UCSD-AML1 (cell line): Measurements from ENCODE around the gene AFAP1L1.
A peak's percentile ranks its signal among the peaks of the same experiment; 100 is the strongest.

Experiments
- DNase-seq: peaks from one replicate; lab custom pipeline; 2025; ENCODE audit not compliant: unreplicated experiment; lab: John Stamatoyannopoulos, UW

AFAP1L1 gene

DNA sequence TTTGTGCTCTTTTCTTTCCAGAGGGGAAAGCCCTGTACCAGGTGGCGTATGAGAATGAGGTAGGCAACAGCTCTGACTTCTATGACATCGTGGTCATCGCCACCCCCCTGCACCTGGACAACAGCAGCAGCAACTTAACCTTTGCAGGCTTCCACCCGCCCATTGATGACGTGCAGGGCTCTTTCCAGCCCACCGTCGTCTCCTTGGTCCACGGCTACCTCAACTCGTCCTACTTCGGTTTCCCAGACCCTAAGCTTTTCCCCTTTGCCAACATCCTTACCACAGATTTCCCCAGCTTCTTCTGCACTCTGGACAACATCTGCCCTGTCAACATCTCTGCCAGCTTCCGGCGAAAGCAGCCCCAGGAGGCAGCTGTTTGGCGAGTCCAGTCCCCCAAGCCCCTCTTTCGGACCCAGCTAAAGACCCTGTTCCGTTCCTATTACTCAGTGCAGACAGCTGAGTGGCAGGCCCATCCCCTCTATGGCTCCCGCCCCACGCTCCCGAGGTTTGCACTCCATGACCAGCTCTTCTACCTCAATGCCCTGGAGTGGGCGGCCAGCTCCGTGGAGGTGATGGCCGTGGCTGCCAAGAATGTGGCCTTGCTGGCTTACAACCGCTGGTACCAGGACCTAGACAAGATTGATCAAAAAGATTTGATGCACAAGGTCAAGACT is 96.5 kb downstream of the AFAP1L1 start:
- no peak for DNase-seq

- no peak for DNase-seq
These were observed 99.2 kb downstream of the AFAP1L1 start for GRCh38 chr5:149370878-149371277.

- DNase-seq: peak; percentile 61
These were observed 99.8 kb downstream of the AFAP1L1 start for GRCh38 chr5:149371296-149371962.

DNA sequence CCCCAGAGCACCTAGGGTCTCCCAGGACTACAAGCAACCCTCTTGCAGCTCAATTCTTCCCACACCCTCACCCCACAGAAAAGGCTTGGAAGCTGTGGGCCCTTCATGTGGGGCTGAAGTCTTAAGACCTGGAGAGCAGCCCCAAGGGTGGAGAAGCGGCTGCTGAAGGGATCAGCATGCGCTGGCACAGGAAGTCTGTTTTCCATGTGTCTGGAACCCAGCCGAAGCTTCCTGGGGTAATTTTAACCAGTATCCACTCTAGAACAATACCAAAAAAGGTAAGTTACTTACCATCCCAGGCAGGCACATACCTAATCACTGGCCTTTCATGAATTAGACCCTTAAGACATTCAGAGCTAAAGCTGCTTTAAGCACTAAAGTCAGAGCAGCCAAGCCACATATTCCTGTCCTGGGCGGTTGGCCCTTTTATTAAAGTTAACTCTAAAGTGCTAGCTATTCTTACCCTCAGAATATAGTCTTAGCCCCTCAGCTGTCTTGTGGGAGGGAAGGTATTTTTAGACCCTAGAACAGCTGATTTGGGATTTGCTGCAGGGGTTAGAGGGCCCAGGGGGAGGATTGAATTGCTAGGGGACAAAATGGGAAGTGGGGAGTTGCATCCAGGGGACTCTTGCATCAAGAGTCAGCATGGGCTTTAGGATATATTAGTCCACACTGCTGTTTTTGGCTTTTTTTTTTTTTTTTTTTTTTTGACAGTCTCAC is 100.6 kb downstream of the AFAP1L1 start:
- DNase-seq: no peak

GRCh38 chr5:149372932-149373331 is 101.3 kb downstream of the AFAP1L1 start:
- DNase-seq: no peak

GRCh38 chr5:149374303-149374702 is 102.6 kb downstream of the AFAP1L1 start:
- no peak for DNase-seq

GRCh38 chr5:149374801-149375200 is 103.1 kb downstream of the AFAP1L1 start:
- no peak for DNase-seq

DNA sequence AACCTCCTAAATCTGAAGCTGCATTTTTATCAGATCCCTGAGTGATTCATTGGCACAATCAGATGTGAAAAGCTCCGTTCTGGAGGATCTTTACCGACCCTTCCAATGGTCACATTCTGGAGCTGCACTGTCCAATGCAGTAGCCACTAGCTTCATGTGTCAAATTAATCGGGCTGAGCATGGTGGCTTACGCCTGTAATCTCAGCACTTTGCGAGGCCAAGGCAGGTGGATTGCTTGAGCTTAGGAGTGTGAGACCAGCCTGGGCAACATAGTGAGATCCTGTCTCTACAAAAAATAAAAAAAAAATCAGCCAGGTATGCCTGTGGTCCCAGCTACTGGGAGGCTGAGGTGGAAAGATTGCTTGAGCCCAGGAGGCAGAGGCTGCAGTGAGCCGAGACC is 103.8 kb downstream of the AFAP1L1 start:
- DNase-seq: no peak

- DNase-seq: no peak
These were observed 104.4 kb downstream of the AFAP1L1 start for GRCh38 chr5:149376104-149376503.

- no peak for DNase-seq
These were observed 105.2 kb downstream of the AFAP1L1 start for GRCh38 chr5:149376711-149377447.

GRCh38 chr5:149378241-149378820 is 106.7 kb downstream of the AFAP1L1 start:
- no peak for DNase-seq

GRCh38 chr5:149379177-149379761 is 107.6 kb downstream of the AFAP1L1 start, which contains the start of gene IL17B:
IL17B (minus strand) TSS chr5:149379292; CDS start chr5:149379225, 67 bp downstream.
- DNase-seq: no peak

DNA sequence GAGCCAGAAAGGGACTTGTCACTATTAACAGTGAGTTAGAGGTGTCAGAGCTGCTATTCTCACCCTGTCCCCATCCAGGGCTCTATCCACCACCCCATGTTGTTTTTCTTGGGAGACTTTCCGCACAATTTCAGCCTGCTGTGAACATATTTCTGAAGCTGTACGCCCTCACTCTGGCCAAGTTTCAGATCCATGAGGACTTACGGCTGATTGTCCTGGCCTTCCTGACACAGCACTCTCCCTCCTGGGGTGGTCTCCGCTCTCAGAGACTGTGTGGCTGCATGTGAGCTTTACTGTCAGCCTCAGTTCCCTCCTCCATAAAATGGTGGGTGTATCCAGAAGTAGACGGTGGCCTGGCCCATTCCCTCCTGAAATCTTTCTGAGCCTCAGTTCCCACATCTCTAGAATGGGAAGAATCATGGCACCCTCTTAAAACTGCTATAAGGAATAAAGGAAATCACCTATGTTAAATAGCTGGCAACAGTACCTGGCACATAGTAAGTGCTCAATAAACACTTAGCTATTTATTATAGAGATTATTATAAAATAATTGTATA is 108.2 kb downstream of the AFAP1L1 start:
- no peak for DNase-seq

DNA sequence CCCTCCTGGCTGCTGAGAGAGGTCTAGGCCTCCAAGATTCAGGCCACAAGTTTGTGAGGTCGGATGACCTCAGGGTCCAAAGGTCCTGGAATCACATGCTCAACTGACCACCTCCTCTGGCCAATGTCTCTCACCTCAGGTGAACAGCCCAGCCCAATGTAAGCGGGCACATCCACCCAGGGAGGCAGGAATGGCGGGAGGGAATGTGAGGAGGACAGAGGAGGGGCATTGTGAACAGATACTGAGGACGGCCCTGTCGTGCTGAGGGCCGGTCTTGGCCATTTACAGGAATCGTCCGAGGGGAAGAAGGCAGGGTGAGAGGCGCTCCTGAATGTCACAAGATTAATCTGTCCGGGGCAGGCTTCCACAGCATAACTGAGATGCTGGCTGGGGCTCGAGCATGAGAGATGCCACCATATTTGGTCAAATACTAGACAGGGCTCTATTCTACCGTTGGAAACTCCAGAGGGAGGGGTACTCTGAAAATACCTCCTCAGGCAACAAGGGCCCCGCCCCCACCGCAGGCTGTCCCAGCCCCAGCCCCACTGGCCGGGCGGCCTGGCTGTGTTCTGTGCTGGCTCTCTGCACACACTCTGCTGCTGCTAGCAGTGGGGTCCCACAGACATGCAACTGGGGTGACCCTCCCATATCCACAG is 108.9 kb downstream of the AFAP1L1 start:
- no peak for DNase-seq

GRCh38 chr5:149381261-149381985 is 109.8 kb downstream of the AFAP1L1 start:
- no peak for DNase-seq

DNA sequence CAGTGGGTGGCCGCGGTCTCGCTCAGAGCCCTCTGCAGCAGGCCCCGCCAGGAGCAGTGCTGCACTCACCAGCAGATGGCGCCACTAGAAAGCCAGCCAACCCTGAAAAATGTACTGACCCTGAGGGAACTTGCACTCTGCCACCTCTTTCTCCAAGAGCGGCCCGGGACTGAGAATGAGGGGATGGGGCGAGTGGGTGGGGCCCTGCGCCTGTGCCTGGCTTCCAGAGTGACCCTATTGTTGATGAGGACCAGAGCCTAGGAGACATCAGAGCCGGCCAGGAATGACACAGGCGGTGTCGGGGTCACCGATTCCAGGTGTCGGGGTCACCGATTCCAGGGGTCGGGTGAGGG is 110.3 kb downstream of the AFAP1L1 start:
- peak; percentile 81 for DNase-seq

GRCh38 chr5:149382517-149383220 is 111.0 kb downstream of the AFAP1L1 start:
- DNase-seq: no peak

GRCh38 chr5:149383399-149383798 is 111.7 kb downstream of the AFAP1L1 start:
- DNase-seq: no peak

DNA sequence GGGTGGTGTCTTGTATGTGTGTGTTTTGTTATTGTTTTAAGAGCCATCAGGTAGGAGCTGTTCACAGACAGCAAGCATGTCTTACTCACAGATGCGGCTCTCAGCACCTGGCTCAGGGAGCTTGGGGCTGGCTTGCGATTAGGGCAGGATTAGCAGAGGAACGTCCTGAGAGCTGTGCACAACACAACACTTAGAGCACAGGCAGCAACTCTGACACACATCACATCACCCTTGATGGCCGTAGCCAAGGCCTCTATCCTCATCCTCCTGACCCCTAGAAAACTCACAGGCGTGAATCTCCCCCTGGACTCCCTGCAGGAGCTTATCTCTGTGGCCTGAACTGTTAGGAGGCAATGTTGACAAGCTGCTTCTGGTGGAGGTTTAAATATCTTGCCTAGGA is 114.5 kb downstream of the AFAP1L1 start:
- DNase-seq: no peak
